AG10803 (cell line): ENCODE results near the gene NECTIN2.
A peak's percentile ranks its signal among the peaks of the same experiment; 100 is the strongest.

ENCODE experiments used
- DNase-seq: peaks from one replicate; pipeline ENCODE4 v3.0.0; 2010; ENCODE audit warnings: low read depth
- H3K4me3 ChIP-seq: 2 replicates; pipeline ENCODE4 v1.5.1; 2011; ENCODE audit warnings: mild to moderate bottlenecking, low read length, control low read depth
- CTCF ChIP-seq: conservative IDR thresholded peaks from 2 replicates; pipeline ENCODE4 v1.5.1; 2011; ENCODE audit warnings: mild to moderate bottlenecking, low read length, control low read depth, inconsistent platforms

The NECTIN2 gene

GRCh38 chr19:44847144-44848035 lies 1.3 kb downstream of the NECTIN2 start:
- TF ChIP-seq CTCF, result no peak
- peak overlapping the region; percentile 94 for H3K4me3 ChIP-seq
- peak; percentile 50 for DNase-seq

- TF ChIP-seq CTCF, result no peak; the same call in 1 of the 2 replicates
- peak overlapping the region; percentile 94 for H3K4me3 ChIP-seq
- peak; percentile 51 for DNase-seq
These were observed 2.1 kb downstream of the NECTIN2 start for GRCh38 chr19:44848036-44848811.

- H3K4me3 ChIP-seq, result peak overlapping the region; percentile 94
- DNase-seq, result no peak
- TF ChIP-seq CTCF, result no peak
These were observed 2.8 kb downstream of the NECTIN2 start for GRCh38 chr19:44848812-44849447.

GRCh38 chr19:44850641-44851109 lies 4.6 kb downstream of the NECTIN2 start:
- DNase-seq, result no peak
- H3K4me3 ChIP-seq, result no peak overlapping the region
- no peak for TF ChIP-seq CTCF

- no peak for TF ChIP-seq CTCF
- H3K4me3 ChIP-seq, result no peak overlapping the region
- no peak for DNase-seq
These were observed 5.3 kb downstream of the NECTIN2 start for GRCh38 chr19:44851427-44851826.

GRCh38 chr19:44855606-44856005 lies 9.5 kb downstream of the NECTIN2 start:
- no peak for DNase-seq
- no peak for TF ChIP-seq CTCF
- no peak overlapping the region for H3K4me3 ChIP-seq
